GM19099 (cell line): Measurements from ENCODE around the gene CABP5.

Experiments
- POLR2A ChIP-seq: IDR thresholded peaks from 3 replicates; pipeline ENCODE4 v1.6.1; 2011; ENCODE audit warnings: low read depth; ENCODE audit not compliant: insufficient read length; ENCODE audit errors: extremely low read depth

CABP5 gene

GRCh38 chr19:48041877-48042580 lies 1.9 kb downstream of the CABP5 start:
- TF ChIP-seq POLR2A: no peak

GRCh38 chr19:48036765-48037164 lies 7.1 kb downstream of the CABP5 start:
- no peak for TF ChIP-seq POLR2A

- TF ChIP-seq POLR2A: no peak
Measured at GRCh38 chr19:48033604-48034003, 10.3 kb downstream of the CABP5 start.

- TF ChIP-seq POLR2A: no peak
Measured at GRCh38 chr19:48030073-48030472, 13.8 kb downstream of the CABP5 start.

GRCh38 chr19:48029431-48029830 lies 14.4 kb downstream of the CABP5 start:
- TF ChIP-seq POLR2A: no peak

GRCh38 chr19:48025480-48025879 lies 18.4 kb downstream of the CABP5 start:
- TF ChIP-seq POLR2A: no peak

- no peak for TF ChIP-seq POLR2A
Measured at GRCh38 chr19:48023518-48023917, 20.4 kb downstream of the CABP5 start.

GRCh38 chr19:48023011-48023410 lies 20.9 kb downstream of the CABP5 start:
- no peak for TF ChIP-seq POLR2A

- no peak for TF ChIP-seq POLR2A
Measured at GRCh38 chr19:48020686-48021085, 23.2 kb downstream of the CABP5 start.

- TF ChIP-seq POLR2A: no peak
Measured at GRCh38 chr19:48010932-48011758, 32.7 kb downstream of the CABP5 start.

GRCh38 chr19:48006762-48007161 lies 37.1 kb downstream of the CABP5 start:
- TF ChIP-seq POLR2A: no peak

GRCh38 chr19:48004236-48004635 lies 39.6 kb downstream of the CABP5 start:
- TF ChIP-seq POLR2A: no peak

GRCh38 chr19:48000846-48001245 lies 43.0 kb downstream of the CABP5 start:
- no peak for TF ChIP-seq POLR2A

GRCh38 chr19:47998800-47999199 lies 45.1 kb downstream of the CABP5 start:
- no peak for TF ChIP-seq POLR2A

GRCh38 chr19:47996230-47996727 lies 47.6 kb downstream of the CABP5 start:
- TF ChIP-seq POLR2A: no peak
